HL-60 (cell line): ENCODE measurements around the gene C1orf167.

Source experiments
- DNase-seq, 2 experiments: peaks; one replicate each; pipeline ENCODE4 v3.0.0-alpha.2; 2010 to 2020; ENCODE audit warnings: low read depth in 1 of 2, low spot score in 1 of 2
- H3K27ac ChIP-seq: fragments of 250-450 bp; sonication (Bioruptor Pico); replicated peaks from 2 replicates; pipeline ENCODE4 v1.5.1; 2020; ENCODE audit warnings: mild to moderate bottlenecking, moderate library complexity
- H3K27me3 ChIP-seq: fragments of 250-450 bp; sonication (Bioruptor Pico); 2 replicates; pipeline ENCODE4 v1.5.1; 2021; ENCODE audit warnings: mild to moderate bottlenecking, moderate library complexity; ENCODE audit not compliant: insufficient read depth, poor library complexity, severe bottlenecking
- H3K4me3 ChIP-seq: replicated peaks from 2 replicates; pipeline ENCODE4 v1.5.1; 2011; ENCODE audit warnings: mild to moderate bottlenecking, control low read depth, low read length; ENCODE audit not compliant: insufficient read depth
- GABPA ChIP-seq: IDR thresholded peaks from 2 replicates; pipeline ENCODE4 v1.6.1; 2012; ENCODE audit warnings: low read depth
- POLR2AphosphoS5 ChIP-seq: IDR thresholded peaks from 2 replicates; pipeline ENCODE4 v1.6.1; 2012; ENCODE audit warnings: low read depth
- SPI1 ChIP-seq: IDR thresholded peaks from 2 replicates; pipeline ENCODE4 v1.6.1; 2012; ENCODE audit warnings: low read depth, mild to moderate bottlenecking, borderline replicate concordance
- TF ChIP-seq, protein P1 (sequence below): IDR thresholded peaks from 2 replicates; pipeline ENCODE4 v1.6.1; 2012; ENCODE audit warnings: low read depth; ENCODE audit not compliant: insufficient replicate concordance
- TF ChIP-seq, protein P2 (sequence below): IDR thresholded peaks from one replicate; pipeline ENCODE4 v1.5.1; 2011; ENCODE audit warnings: low read length, control low read depth, inconsistent platforms; ENCODE audit not compliant: insufficient read depth

C1orf167 gene

DNA sequence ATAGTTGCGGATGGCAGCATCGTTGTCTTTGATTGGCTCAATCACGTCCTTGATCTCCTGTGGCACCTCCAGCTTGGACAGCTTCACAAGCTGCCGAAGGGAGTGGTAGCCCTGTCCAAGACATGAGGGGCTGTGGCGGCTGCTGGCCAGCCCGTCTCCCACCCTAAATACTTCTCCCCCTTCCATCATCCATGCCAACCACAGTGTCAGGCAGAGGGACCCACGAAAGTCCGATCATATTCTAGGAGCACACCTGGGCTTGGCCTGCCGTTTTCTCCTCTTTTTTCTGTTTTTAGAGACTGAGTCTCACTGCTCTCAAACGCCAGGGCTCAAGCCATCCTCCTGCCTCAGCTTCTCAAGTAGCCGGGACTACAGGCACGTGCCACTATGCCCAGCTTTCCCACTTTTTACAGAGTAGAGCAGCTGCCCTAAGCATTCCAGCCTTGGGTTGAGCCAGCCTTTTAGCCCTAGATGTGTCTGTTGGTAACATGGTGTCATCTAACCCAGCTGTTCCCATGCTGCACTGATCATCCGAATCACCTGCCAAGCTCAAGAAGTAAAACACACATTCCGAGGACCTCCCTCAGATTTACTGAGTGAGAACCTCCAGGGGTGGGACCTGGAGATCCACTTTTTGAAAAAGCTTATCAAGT, 33.4 kb downstream of the C1orf167 start:
- Histone ChIP-seq H3K4me3 (no peak overlapping the region), H3K27me3 (no peaks in the 10 kb centered on the region), H3K27ac (no peak overlapping the region)
- no peak for DNase-seq
- TF ChIP-seq, protein P1, sequence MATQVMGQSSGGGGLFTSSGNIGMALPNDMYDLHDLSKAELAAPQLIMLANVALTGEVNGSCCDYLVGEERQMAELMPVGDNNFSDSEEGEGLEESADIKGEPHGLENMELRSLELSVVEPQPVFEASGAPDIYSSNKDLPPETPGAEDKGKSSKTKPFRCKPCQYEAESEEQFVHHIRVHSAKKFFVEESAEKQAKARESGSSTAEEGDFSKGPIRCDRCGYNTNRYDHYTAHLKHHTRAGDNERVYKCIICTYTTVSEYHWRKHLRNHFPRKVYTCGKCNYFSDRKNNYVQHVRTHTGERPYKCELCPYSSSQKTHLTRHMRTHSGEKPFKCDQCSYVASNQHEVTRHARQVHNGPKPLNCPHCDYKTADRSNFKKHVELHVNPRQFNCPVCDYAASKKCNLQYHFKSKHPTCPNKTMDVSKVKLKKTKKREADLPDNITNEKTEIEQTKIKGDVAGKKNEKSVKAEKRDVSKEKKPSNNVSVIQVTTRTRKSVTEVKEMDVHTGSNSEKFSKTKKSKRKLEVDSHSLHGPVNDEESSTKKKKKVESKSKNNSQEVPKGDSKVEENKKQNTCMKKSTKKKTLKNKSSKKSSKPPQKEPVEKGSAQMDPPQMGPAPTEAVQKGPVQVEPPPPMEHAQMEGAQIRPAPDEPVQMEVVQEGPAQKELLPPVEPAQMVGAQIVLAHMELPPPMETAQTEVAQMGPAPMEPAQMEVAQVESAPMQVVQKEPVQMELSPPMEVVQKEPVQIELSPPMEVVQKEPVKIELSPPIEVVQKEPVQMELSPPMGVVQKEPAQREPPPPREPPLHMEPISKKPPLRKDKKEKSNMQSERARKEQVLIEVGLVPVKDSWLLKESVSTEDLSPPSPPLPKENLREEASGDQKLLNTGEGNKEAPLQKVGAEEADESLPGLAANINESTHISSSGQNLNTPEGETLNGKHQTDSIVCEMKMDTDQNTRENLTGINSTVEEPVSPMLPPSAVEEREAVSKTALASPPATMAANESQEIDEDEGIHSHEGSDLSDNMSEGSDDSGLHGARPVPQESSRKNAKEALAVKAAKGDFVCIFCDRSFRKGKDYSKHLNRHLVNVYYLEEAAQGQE: no peak

- Histone ChIP-seq H3K27ac (no peak overlapping the region), H3K27me3 (no peaks in the 10 kb centered on the region), H3K4me3 (no peak overlapping the region)
- TF ChIP-seq, protein P2, sequence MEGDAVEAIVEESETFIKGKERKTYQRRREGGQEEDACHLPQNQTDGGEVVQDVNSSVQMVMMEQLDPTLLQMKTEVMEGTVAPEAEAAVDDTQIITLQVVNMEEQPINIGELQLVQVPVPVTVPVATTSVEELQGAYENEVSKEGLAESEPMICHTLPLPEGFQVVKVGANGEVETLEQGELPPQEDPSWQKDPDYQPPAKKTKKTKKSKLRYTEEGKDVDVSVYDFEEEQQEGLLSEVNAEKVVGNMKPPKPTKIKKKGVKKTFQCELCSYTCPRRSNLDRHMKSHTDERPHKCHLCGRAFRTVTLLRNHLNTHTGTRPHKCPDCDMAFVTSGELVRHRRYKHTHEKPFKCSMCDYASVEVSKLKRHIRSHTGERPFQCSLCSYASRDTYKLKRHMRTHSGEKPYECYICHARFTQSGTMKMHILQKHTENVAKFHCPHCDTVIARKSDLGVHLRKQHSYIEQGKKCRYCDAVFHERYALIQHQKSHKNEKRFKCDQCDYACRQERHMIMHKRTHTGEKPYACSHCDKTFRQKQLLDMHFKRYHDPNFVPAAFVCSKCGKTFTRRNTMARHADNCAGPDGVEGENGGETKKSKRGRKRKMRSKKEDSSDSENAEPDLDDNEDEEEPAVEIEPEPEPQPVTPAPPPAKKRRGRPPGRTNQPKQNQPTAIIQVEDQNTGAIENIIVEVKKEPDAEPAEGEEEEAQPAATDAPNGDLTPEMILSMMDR: no peak
- no peak for TF ChIP-seq GABPA
- no peak for DNase-seq
These were observed 34.2 kb downstream of the C1orf167 start for GRCh38 chr1:11796036-11796828.

- H3K27me3 ChIP-seq: no peaks in the 10 kb centered on the region
- TF ChIP-seq, protein P2: no peak
- no peak for TF ChIP-seq GABPA
- TF ChIP-seq POLR2AphosphoS5: no peak
- TF ChIP-seq SPI1: no peak
- TF ChIP-seq, protein P1: no peak
- H3K27ac ChIP-seq: no peak overlapping the region
- H3K4me3 ChIP-seq: no peak overlapping the region
- DNase-seq: no peak
These were observed 35.7 kb downstream of the C1orf167 start for GRCh38 chr1:11797525-11798216.

DNA sequence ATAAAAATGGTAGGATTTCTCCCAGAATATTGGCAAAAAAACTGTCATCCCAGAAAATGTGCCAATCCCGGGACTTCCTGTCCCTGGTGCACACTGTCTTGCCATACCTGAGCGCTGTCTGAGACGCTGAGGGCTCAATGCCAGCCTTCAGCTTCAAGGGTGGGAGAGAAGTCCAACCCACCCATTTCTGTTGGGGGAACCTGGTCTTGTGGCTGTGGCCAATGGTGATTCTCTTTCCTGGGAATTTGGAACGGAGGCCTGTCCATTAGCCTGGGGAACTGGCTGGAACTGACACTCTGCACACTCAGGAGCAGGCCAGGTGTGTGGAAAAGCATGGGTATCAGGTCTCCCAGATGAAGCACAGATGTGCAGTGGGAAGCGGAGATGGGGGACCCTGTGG, 37.1 kb downstream of the C1orf167 start:
- Histone ChIP-seq H3K27me3 (no peaks in the 10 kb centered on the region), H3K27ac (no peak overlapping the region), H3K4me3 (no peak overlapping the region)
- DNase-seq: no peak
- TF ChIP-seq GABPA (no peak), POLR2AphosphoS5 (no peak), SPI1 (no peak)
- TF ChIP-seq, protein P2: no peak
- TF ChIP-seq, protein P1: no peak
